ENCODE measurements around the gene ALDH1L1.
"Not testable (repeated sequence)": the region's sequence is repeated elsewhere in the genome, so short reads cannot be mapped to it uniquely, and the experiment has no call there.

Gene ALDH1L1

GRCh38 chr3:126092128-126092527, 88.3 kb downstream of the ALDH1L1 start:
- H3K27me3 Mint-ChIP-seq; H3K27ac Mint-ChIP-seq; H3K36me3 Mint-ChIP-seq (ENCODE audit: low read depth); H3K4me3 Mint-ChIP-seq; H3K4me1 Mint-ChIP-seq (ENCODE audit: low read depth): not testable (repeated sequence)
- peaks cover 18% of the 10 kb centered on the region for H3K9me3 Mint-ChIP-seq

GRCh38 chr3:126087552-126088175, 92.7 kb downstream of the ALDH1L1 start:
- peaks cover 5% of the 10 kb centered on the region for H3K36me3 Mint-ChIP-seq (ENCODE audit: low read depth)
- H3K27me3 Mint-ChIP-seq, result no peaks in the 10 kb centered on the region
- peaks cover 23% of the 10 kb centered on the region for H3K4me1 Mint-ChIP-seq (ENCODE audit: low read depth)
- H3K27ac Mint-ChIP-seq, result no peak overlapping the region
- no peak overlapping the region for H3K4me3 Mint-ChIP-seq
- no peaks in the 10 kb centered on the region for H3K9me3 Mint-ChIP-seq

GRCh38 chr3:126085841-126086240, 94.5 kb downstream of the ALDH1L1 start:
- peak overlapping the region; percentile 86 for H3K4me3 Mint-ChIP-seq
- peak overlapping the region; percentile 77 for H3K27ac Mint-ChIP-seq

GRCh38 chr3:126085276-126085675, 95.1 kb downstream of the ALDH1L1 start:
- no peaks in the 10 kb centered on the region for H3K9me3 Mint-ChIP-seq
- H3K4me1 Mint-ChIP-seq (ENCODE audit: low read depth), result peaks cover 23% of the 10 kb centered on the region
- peak overlapping the region; percentile 86 for H3K4me3 Mint-ChIP-seq
- peak overlapping the region; percentile 83 for H3K27ac Mint-ChIP-seq
- H3K36me3 Mint-ChIP-seq (ENCODE audit: low read depth), result no peaks in the 10 kb centered on the region
- H3K27me3 Mint-ChIP-seq, result no peaks in the 10 kb centered on the region

More at GRCh38 chr3:126085841-126086240, 94.5 kb downstream of the ALDH1L1 start:
- H3K27me3 Mint-ChIP-seq, result no peaks in the 10 kb centered on the region
- no peaks in the 10 kb centered on the region for H3K9me3 Mint-ChIP-seq
- no peaks in the 10 kb centered on the region for H3K36me3 Mint-ChIP-seq (ENCODE audit: low read depth)
- peaks cover 23% of the 10 kb centered on the region for H3K4me1 Mint-ChIP-seq (ENCODE audit: low read depth)

GRCh38 chr3:126084768-126085180, 95.6 kb downstream of the ALDH1L1 start:
- Mint-ChIP-seq H3K4me3 (peak overlapping the region; percentile 86), H3K9me3 (no peaks in the 10 kb centered on the region), H3K4me1 (ENCODE audit: low read depth) (peaks cover 23% of the 10 kb centered on the region), H3K27me3 (no peaks in the 10 kb centered on the region), H3K27ac (peak overlapping the region; percentile 83), H3K36me3 (ENCODE audit: low read depth) (no peaks in the 10 kb centered on the region)

- H3K4me3 Mint-ChIP-seq, result peak within 1 kb of the TSS; percentile 86
- H3K36me3 Mint-ChIP-seq (ENCODE audit: low read depth), result no peaks in the 10 kb centered on the region
- peaks cover 23% of the 10 kb centered on the region for H3K4me1 Mint-ChIP-seq (ENCODE audit: low read depth)
- H3K27ac Mint-ChIP-seq, result peak within 1 kb of the TSS; percentile 94
- H3K9me3 Mint-ChIP-seq, result no peaks in the 10 kb centered on the region
- no peaks in the 10 kb centered on the region for H3K27me3 Mint-ChIP-seq
These were observed 96.2 kb downstream of the ALDH1L1 start, which contains the start of gene SLC41A3 for GRCh38 chr3:126083913-126084767. TSS of gene SLC41A3 (minus strand) at chr3:126084124. CDS start at chr3:126068219, 15,905 bp downstream.

- H3K9me3 Mint-ChIP-seq, result no peaks in the 10 kb centered on the region
- H3K4me3 Mint-ChIP-seq, result peak overlapping the region; percentile 86
- peaks cover 23% of the 10 kb centered on the region for H3K4me1 Mint-ChIP-seq (ENCODE audit: low read depth)
- H3K27ac Mint-ChIP-seq, result peak overlapping the region; percentile 94
- H3K36me3 Mint-ChIP-seq (ENCODE audit: low read depth), result no peaks in the 10 kb centered on the region
- H3K27me3 Mint-ChIP-seq, result no peaks in the 10 kb centered on the region
These were observed 96.9 kb downstream of the ALDH1L1 start for GRCh38 chr3:126083511-126083912.

GRCh38 chr3:126083138-126083445, 97.3 kb downstream of the ALDH1L1 start:
- H3K4me3 Mint-ChIP-seq, result peak overlapping the region; percentile 86
- no peaks in the 10 kb centered on the region for H3K27me3 Mint-ChIP-seq
- no peaks in the 10 kb centered on the region for H3K9me3 Mint-ChIP-seq
- H3K4me1 Mint-ChIP-seq (ENCODE audit: low read depth), result peaks cover 23% of the 10 kb centered on the region
- no peaks in the 10 kb centered on the region for H3K36me3 Mint-ChIP-seq (ENCODE audit: low read depth)
- peak overlapping the region; percentile 94 for H3K27ac Mint-ChIP-seq

- Mint-ChIP-seq H3K4me1 (ENCODE audit: low read depth) (peaks cover 23% of the 10 kb centered on the region), H3K27ac (peak overlapping the region; percentile 94), H3K4me3 (peak overlapping the region; percentile 86), H3K9me3 (no peaks in the 10 kb centered on the region), H3K36me3 (ENCODE audit: low read depth) (peaks cover under 1% of the 10 kb centered on the region), H3K27me3 (no peaks in the 10 kb centered on the region)
These were observed 97.8 kb downstream of the ALDH1L1 start for GRCh38 chr3:126082362-126083137.

- Mint-ChIP-seq H3K9me3 (no peaks in the 10 kb centered on the region), H3K36me3 (ENCODE audit: low read depth) (peaks cover 3% of the 10 kb centered on the region)
These were observed 98.6 kb downstream of the ALDH1L1 start for GRCh38 chr3:126081618-126082361.

GRCh38 chr3:126080970-126081369, 99.4 kb downstream of the ALDH1L1 start:
- no peaks in the 10 kb centered on the region for H3K9me3 Mint-ChIP-seq
- H3K36me3 Mint-ChIP-seq (ENCODE audit: low read depth), result peaks cover 3% of the 10 kb centered on the region
- no peaks in the 10 kb centered on the region for H3K27me3 Mint-ChIP-seq
- H3K27ac Mint-ChIP-seq, result no peak overlapping the region
- H3K4me3 Mint-ChIP-seq, result no peak overlapping the region
- peaks cover 19% of the 10 kb centered on the region for H3K4me1 Mint-ChIP-seq (ENCODE audit: low read depth)

More at GRCh38 chr3:126081618-126082361, 98.6 kb downstream of the ALDH1L1 start:
- peaks cover 23% of the 10 kb centered on the region for H3K4me1 Mint-ChIP-seq (ENCODE audit: low read depth)
- no peak overlapping the region for H3K4me3 Mint-ChIP-seq
- H3K27me3 Mint-ChIP-seq, result no peaks in the 10 kb centered on the region
- no peak overlapping the region for H3K27ac Mint-ChIP-seq

GRCh38 chr3:126078866-126079265, 101.5 kb downstream of the ALDH1L1 start:
- peaks cover 5% of the 10 kb centered on the region for H3K4me1 Mint-ChIP-seq (ENCODE audit: low read depth)
- H3K27ac Mint-ChIP-seq, result no peak overlapping the region
- H3K9me3 Mint-ChIP-seq, result no peaks in the 10 kb centered on the region
- H3K36me3 Mint-ChIP-seq (ENCODE audit: low read depth), result peaks cover 8% of the 10 kb centered on the region
- no peak overlapping the region for H3K4me3 Mint-ChIP-seq
- no peaks in the 10 kb centered on the region for H3K27me3 Mint-ChIP-seq

- Mint-ChIP-seq H3K9me3 (no peaks in the 10 kb centered on the region), H3K27ac (no peak overlapping the region), H3K4me3 (no peak overlapping the region), H3K36me3 (ENCODE audit: low read depth) (peaks cover 11% of the 10 kb centered on the region), H3K27me3 (no peaks in the 10 kb centered on the region), H3K4me1 (ENCODE audit: low read depth) (peaks cover under 1% of the 10 kb centered on the region)
These were observed 102.6 kb downstream of the ALDH1L1 start for GRCh38 chr3:126077754-126078153.

GRCh38 chr3:126076140-126076539, 104.2 kb downstream of the ALDH1L1 start:
- Mint-ChIP-seq H3K36me3 (ENCODE audit: low read depth) (peaks cover 14% of the 10 kb centered on the region), H3K4me3 (no peak overlapping the region), H3K9me3 (no peaks in the 10 kb centered on the region), H3K4me1 (ENCODE audit: low read depth) (no peaks in the 10 kb centered on the region), H3K27ac (no peak overlapping the region), H3K27me3 (no peaks in the 10 kb centered on the region)

Data from stimulated activated naive CD8-positive, alpha-beta T cell treated with anti-CD3 and anti-CD28 coated beads, Interleukin-15, Interleukin-2, amounts not matched to agents 100 ng/mL and 50 ng/mL, for 24 hours (primary cell).